Posterior vena cava (tissue), 2 donors: ENCODE measurements around the gene MED29. TPM values are rescaled to one million over a fixed set of nuclear protein-coding genes. Genes with fewer than 3 reads are reported as not detected.

Experiments
- DNase-seq: peaks from one replicate; pipeline ENCODE4 v3.0.0-alpha.2; 2020; ENCODE audit warnings: low spot score
- intact Hi-C, 2 donors: fragments of 100-400 bp; cut with DNase I; formaldehyde crosslinking; loops; one replicate each; pipeline versions ENCODE4 v1.14.1 to v1.14.2; 2022 to 2023
- total RNA-seq, 2 donors: library from RNA; stranded (reverse); fragmentation: NEBNext Ultra II Directional; extraction: Animal tissue kit (Norgen Biotek cat#: 25700); gene quantifications; one replicate each; pipeline ENCODE4 v1.2.1, GENCODE V29; 2021
- donor health status: DM: yes; HTN: yes; CAD: no.
- donor health status: DM: yes; HTN: yes; CAD: no.

The MED29 gene
- total RNA-seq, 2 donors from 2014 or later, result 32.7 to 33.3 TPM

- no peak for DNase-seq
- intact Hi-C loops, result no loop called here
These were observed 2.5 kb upstream of the MED29 start for GRCh38 chr19:39388657-39389056.

GRCh38 chr19:39389631-39390414, 1.4 kb upstream of the MED29 start:
- intact Hi-C loops, result no loop called here
- DNase-seq, result no peak

- intact Hi-C loops, result no loop called here
- DNase-seq, result no peak
These were observed 777 bp upstream of the MED29 start for GRCh38 chr19:39390451-39390750.

- intact Hi-C loops, result loop anchor here (2.0 to 5.0 kb wide), 2 partner anchors 35 to 141 kb away; no protein-coding TSS in a partner anchor
These were observed 6.5 kb downstream of the MED29 start for GRCh38 chr19:39397360-39398296.

GRCh38 chr19:39398297-39398864, 7.2 kb downstream of the MED29 start:
- DNase-seq, result peak; percentile 95
- intact Hi-C loops, result loop anchor here in 1 of 2 donors (5.0 kb wide), 1 partner anchor 34 kb away; no protein-coding TSS in a partner anchor

More at GRCh38 chr19:39397360-39398296, 6.5 kb downstream of the MED29 start:
- DNase-seq, result peak; percentile 98

- DNase-seq, result no peak
- intact Hi-C loops, result loop anchor here in 1 of 2 donors (5.0 kb wide), 1 partner anchor 33 kb away; no protein-coding TSS in a partner anchor
These were observed 8.5 kb downstream of the MED29 start for GRCh38 chr19:39399668-39400050.

- intact Hi-C loops, result no loop called here
- DNase-seq, result no peak
These were observed 8.9 kb downstream of the MED29 start for GRCh38 chr19:39400061-39400460.

- intact Hi-C loops, result no loop called here
- no peak for DNase-seq
These were observed 9.9 kb downstream of the MED29 start for GRCh38 chr19:39401070-39401548.

GRCh38 chr19:39401549-39402345, 10.6 kb downstream of the MED29 start:
- intact Hi-C loops, result no loop called here
- peak; percentile 91 for DNase-seq

GRCh38 chr19:39402346-39403300, 11.4 kb downstream of the MED29 start:
- DNase-seq, result peak; percentile 99
- intact Hi-C loops, result no loop called here

GRCh38 chr19:39403331-39404312, 12.4 kb downstream of the MED29 start:
- intact Hi-C loops, result no loop called here
- peak; percentile 100 for DNase-seq

- intact Hi-C loops, result no loop called here
- peak; percentile 82 for DNase-seq
These were observed 14.2 kb downstream of the MED29 start for GRCh38 chr19:39405261-39405957.

GRCh38 chr19:39405958-39406655, 14.9 kb downstream of the MED29 start:
- intact Hi-C loops, result no loop called here

GRCh38 chr19:39406656-39407409, 15.7 kb downstream of the MED29 start, which contains the start of gene ZFP36:
ZFP36 (plus strand) TSS chr19:39406847; CDS start chr19:39406905, 58 bp downstream.
- DNase-seq, result peak; percentile 98
- intact Hi-C loops, result no loop called here

More at GRCh38 chr19:39405958-39406655, 14.9 kb downstream of the MED29 start:
- no peak for DNase-seq

- intact Hi-C loops, result no loop called here
These were observed 16.2 kb downstream of the MED29 start for GRCh38 chr19:39407410-39407659.

More at GRCh38 chr19:39407410-39407659, 16.2 kb downstream of the MED29 start:
- no peak for DNase-seq
